HG02852 (cell line): ENCODE data around the gene EXOSC2.

Source experiments
- ATAC-seq: cut with Tn5 transposase; IDR thresholded peaks from one replicate; pipeline ENCODE4 v1.9.1; 2021; ENCODE audit warnings: mild to moderate bottlenecking, moderate library complexity; ENCODE audit not compliant: unreplicated experiment

EXOSC2 gene

DNA sequence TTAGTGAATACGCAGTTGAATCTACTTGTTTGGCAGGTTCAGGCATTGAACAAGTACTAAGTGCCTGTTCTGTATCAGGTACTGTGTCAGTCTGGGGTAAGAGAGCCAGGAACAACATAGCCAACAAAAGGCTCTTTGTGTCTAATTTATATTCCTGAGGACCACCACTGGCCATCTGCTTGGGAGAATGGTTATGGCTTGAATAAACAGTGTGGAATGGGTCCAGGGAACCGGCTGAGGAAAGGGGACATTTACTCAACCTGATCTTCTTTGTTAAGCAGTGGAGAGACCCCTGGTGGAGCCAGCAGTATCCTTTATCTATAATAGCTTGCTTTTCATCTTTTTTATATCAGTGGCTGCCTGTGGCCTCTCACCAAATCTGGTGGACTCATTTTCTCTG is 38.6 kb downstream of the EXOSC2 start:
- ATAC-seq = no peak

GRCh38 chr9:130732793-130733221 is 39.2 kb downstream of the EXOSC2 start:
- ATAC-seq = no peak

DNA sequence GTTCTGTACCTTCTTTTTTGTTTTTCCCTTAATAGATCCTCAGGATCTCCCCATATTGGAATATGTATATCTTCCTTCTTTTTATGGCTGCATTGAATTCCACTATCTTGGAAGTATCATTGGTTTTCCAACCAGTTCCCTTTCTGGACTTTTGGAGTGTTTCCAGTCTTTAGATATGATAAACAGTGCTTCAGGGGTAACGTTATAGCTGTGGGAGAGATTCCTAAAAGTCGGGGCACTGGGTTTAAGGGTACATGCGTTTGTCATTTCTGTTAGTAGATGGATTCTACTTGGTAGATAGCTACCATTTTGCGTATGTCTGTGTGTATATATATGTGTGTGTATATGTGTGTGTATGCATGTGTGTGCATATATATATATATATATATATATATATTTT is 42.0 kb downstream of the EXOSC2 start:
- no peak for ATAC-seq

- ATAC-seq = no peak
These were observed 43.3 kb downstream of the EXOSC2 start for GRCh38 chr9:130736834-130737233.

GRCh38 chr9:130738281-130738680 is 44.7 kb downstream of the EXOSC2 start:
- ATAC-seq = no peak

DNA sequence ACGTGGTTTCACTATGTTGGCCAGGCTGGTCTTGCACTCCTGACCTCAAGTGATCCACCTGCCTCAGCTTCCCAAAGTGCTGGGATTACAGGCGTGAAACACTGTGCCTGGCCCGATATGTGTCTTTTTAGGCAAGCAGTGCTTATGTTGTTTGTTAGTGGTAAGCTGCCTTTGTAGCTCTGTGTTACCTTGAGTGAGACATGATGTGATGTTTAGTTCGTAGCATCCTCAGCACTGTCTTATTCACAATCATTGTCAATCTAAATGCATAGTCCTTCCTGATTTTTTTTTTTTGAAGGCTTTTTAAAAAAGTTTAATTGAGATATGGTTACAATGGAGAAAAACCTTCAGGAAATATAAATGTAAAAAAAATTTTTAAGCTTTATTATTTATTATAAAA is 45.5 kb downstream of the EXOSC2 start:
- no peak for ATAC-seq

GRCh38 chr9:130740218-130741023 is 46.8 kb downstream of the EXOSC2 start:
- no peak for ATAC-seq

- ATAC-seq = no peak
These were observed 47.4 kb downstream of the EXOSC2 start for GRCh38 chr9:130741024-130741305.

DNA sequence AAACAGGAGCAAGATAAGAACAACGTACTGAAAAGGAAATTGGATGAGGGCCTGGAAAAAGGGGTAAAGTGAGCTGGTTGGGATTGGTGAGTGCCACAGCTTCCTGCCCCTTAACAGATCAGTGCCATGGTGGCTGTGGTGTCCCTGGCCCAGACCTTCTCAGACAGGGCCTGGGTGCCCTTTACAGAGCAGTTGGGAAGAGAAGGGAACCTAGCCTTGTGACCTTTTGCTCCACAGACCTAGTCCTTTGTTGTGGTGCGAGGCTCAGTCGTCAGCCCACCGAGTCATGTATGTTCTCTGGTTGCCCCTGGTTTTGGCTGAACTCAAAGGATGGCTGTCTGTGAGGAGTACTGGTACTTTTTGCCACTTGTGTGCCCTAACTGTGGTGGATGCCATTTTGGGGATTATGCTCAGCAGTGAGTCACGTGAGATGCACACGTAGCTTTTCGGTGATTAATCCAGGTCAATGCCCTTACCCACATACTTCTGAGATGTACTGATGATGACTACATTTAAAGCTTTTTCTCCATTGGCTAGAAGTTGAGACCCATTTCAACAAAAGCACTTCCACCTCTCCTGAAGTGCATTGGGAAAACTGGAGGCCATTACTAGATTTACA is 48.4 kb downstream of the EXOSC2 start:
- no peak for ATAC-seq

- no peak for ATAC-seq
These were observed 50.1 kb downstream of the EXOSC2 start for GRCh38 chr9:130743656-130744055.

DNA sequence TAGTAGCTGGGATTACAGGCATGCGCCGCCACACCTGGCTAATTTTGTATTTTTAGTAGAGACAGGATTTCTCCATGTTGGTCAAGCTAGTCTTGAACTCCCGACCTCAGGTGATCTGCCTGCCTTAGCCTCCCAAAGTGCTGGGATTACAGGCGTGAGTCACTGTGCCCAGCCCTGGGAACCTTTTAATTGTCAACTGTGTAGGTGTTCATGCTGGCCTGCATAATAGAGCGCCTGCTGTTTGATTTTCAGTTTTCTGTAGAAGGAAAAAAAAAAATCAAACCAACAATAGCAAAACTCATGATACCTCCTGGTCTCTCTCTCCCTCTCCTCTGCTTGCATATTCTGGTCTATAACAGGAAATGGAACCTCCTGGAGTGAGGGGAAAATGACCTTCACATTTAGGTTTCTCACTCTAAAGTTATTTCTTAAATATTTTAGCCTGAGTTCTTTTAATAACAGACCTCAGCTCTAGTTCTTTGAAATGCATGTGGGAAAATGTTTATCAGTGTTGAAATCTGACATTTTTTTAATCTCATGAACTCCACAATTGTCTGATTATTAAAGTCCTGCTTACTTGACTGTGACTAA is 51.7 kb downstream of the EXOSC2 start:
- ATAC-seq = no peak

DNA sequence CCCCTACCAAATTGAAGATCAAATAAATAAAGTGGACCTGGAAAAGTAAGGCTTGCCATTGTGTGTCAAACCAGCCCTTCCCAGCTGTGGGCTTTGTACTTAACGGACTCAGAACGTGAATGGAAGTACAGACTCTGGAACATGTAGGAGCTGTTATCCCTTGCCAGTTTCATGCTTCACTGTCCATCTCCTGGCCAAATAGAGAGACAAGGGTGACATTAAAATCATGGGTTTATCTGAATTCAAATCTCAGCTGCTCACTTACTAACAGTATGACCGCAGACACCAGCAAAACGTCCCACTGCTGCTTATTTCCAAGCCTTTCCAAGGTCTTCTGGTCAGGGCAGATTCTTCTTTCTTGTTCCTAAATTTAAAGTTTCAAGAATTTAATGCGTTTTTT is 52.2 kb downstream of the EXOSC2 start:
- ATAC-seq = no peak

DNA sequence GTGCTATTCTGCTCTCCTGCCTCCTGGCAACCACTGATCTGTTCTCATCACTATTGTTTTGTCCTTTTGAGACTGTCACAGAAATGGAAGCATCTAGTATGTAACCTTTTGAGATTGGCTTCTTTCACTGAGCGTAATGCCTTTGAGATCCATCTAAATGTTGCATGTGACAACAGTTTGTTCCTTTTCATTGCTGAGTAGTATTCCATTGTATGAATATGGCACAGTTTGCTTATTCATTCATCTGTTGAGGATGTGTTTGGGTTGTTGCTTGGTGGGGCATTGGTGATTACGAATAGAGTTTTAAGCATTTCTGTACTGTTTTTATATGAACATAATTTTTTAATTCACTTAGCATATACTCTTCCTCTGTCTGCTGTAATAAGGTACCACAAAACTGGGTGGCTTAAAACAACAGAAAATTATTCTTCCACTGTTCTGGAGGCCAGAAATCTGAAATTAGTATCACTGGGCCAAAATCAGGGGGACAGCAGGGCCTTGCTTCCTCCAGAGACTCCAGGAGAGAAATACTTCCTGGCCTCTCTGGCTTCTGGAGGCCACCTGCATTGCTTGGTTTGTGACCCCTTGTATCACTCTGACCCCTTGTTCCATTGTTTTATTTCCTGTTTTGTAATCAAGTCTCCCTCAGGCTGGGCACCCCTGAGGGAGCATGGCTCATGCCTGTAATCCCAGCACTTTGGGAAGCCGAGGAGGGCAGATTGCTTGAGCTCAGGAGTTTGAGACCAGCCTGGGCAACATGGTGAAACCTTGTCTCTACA is 53.0 kb downstream of the EXOSC2 start:
- ATAC-seq = no peak

DNA sequence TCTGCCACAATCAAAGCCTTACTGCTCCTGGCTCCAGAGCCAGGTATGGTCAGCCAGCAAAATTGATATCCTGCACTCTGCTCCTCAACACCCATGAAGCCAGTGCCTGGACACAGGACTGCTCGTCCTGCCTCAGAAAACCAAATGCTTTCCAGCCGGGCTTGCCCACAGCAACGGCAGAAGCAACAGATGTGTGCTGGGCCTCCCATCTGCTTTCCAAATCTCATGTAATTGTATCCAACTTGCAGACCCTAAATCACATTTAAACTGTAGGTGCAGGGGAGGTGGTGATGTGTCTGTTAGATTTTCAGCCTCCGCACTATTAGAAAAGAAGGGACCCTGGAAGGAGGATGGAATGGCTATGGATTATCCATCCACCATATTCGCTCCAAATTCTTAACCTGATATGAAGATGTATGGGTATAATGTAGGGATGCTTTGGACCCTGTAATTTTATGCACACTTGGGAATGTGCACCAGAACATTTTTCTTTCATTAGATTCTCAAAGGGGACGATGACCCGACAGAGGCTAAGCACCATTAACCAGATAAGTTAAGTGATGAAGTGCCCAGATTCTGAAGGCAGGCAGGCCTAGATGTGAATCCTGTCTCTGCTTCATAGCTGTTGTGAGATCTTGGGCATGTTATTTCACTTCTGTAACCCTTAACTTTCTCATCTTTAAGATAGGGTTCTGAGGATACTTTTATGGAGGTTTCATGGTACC is 58.2 kb downstream of the EXOSC2 start:
- no peak for ATAC-seq
